Glomerular endothelial cell (primary cell): ENCODE data around the gene KTI12. TPM values are rescaled to one million over a fixed set of nuclear protein-coding genes. Genes with fewer than 3 reads are reported as not detected.

Experiments
- DNase-seq: peaks from one replicate; pipeline ENCODE4 v3.0.0-alpha.2; 2011; ENCODE audit warnings: low read depth, low spot score; ENCODE audit errors: extremely low read depth
- total RNA-seq: library from RNA; depleted of rRNA; stranded (reverse); fragments of >200 nt; gene quantifications from 2 replicates; pipeline ENCODE4 v1.2.3, GENCODE V29; 2015

KTI12 gene
- total RNA-seq, 1 donor from 2014 or later: 10.6 TPM

DNA sequence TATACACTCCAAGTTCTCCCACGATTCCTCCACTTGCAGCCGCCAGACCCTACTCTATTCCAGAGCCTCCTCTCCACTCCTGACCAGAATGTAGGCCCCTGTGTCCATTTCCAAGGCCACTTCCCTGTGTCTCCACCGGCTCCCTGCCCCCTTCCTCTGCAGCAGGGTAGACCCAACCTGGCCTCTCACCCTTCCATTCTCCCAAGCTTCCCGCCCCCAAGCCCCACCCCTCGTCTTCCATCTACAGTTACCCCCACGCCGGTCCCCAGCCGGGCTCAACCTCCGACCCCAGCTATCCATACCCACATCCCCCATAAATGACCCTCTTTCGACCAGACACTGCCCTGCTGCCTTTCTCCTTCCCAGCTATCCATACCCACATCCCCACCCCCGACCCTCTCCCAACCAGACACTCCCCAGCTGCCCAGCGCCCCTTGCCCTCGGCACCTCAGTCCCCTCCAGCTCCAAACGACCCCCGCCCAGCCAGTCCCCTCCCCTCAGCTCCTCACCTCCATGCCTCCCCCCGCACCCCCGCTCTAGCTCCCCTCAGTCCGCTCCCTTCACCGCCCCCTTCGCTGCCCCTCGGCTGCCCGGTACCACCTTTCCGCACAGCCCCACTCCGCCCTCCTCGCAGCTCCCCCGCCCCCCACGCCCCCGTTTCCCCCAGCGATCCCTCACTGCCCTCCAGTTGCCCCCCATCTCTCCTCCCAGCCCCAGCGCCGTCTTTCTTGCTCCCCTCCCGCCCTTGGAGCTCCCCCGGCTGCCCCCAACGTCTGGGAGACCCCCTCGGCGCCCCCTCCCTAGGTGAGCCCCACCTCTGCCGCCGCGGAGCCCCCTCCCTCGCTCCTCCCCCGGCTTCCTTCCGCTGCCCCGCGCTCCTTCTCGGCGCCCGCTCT is 43.8 kb downstream of the KTI12 start:
- no peak for DNase-seq

DNA sequence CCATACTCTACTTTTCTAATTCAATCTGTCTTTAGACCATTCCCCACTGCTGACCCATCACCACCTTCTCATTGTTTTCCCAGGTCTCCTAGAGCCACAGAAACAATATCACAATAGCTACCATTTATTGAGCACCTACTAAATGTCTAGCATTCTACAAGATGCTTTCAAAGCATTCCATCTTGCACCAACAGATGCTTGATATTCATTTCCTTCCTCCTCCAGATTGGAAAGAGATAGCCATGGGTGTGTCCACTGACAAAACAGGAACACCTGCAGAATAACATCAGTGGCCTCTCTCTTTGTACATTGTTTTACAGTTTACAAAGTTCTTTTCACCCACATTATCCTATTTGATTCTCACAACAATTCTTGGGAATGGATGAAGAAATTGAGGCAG is 45.4 kb downstream of the KTI12 start:
- no peak for DNase-seq

DNA sequence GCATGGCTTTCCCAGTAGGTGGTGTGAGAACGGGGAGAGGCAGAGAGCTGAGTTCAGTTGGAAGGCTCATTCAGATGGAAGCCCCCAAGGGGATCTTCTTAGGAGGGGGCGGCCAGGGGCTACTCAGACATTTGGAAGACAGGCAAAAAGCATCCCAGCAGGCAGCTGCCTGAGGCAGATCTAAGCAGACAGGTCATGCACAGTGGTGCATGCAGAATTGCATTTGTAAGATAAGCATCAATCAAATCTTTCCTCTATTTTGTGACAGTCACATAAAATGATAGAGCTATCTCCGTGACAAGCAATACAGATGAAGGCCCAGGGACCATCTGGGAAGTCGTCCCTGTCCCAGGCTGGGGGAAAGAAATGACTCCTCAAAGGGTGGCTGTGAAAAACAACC is 46.9 kb downstream of the KTI12 start:
- DNase-seq: no peak

GRCh38 chr1:51982161-51982560 is 51.4 kb downstream of the KTI12 start:
- no peak for DNase-seq

Other genes starting within 250 kb of the KTI12 start
- 56.6 and 68.0 TPM in 2 replicates for gene NRDC, start 155.1 kb downstream of the KTI12 start, total RNA-seq
- gene RAB3B, start 43.1 kb downstream of the KTI12 start, total RNA-seq: 10.2 and 11.4 TPM in 2 replicates
- gene TXNDC12, start 21.4 kb upstream of the KTI12 start, total RNA-seq: 35.8 and 37.1 TPM in 2 replicates
- gene BTF3L4, start 22.5 kb upstream of the KTI12 start, total RNA-seq: 31.0 and 41.9 TPM in 2 replicates
- 17.5 and 18.1 TPM in 2 replicates for gene ZFYVE9, start 108.3 kb upstream of the KTI12 start, total RNA-seq